Stomach (tissue), 9 donors: ENCODE measurements around the gene WDR93. TPM values are rescaled to one million over a fixed set of nuclear protein-coding genes. Genes with fewer than 3 reads are reported as not detected.
A peak's percentile ranks its signal among the peaks of the same experiment; 100 is the strongest.
"Not testable (repeated sequence)": the region's sequence is repeated elsewhere in the genome, so short reads cannot be mapped to it uniquely, and the experiment has no call there.

Experiments
- DNase-seq, 2 donors: peaks; one replicate each; pipeline versions ENCODE4 v3.0.0 to v3.0.0-alpha.2; 2013 to 2019
- H3K27ac ChIP-seq, 5 donors: fragments of 200-600 bp in 4 of 5; sonication (generic) in 4 of 5; one replicate each; pipeline ENCODE4 v1.5.1; 2013 to 2019; ENCODE audit warnings: mild to moderate bottlenecking in 1 of 5, moderate library complexity in 1 of 5
- H3K27me3 ChIP-seq, 3 donors: fragments of 200-600 bp; sonication (generic); one replicate each; pipeline ENCODE4 v1.5.1; 2017 to 2019; ENCODE audit warnings: mixed run types in 1 of 3
- H3K36me3 ChIP-seq, 4 donors: fragments of 200-600 bp; sonication (generic); 1 replicate in 3 of 4; 2 replicates in 1 of 4; pipeline ENCODE4 v1.5.1; 2016 to 2019
- H3K4me1 ChIP-seq, 4 donors: fragments of 200-600 bp; sonication (generic); one replicate each; pipeline ENCODE4 v1.5.1; 2016 to 2019
- H3K4me3 ChIP-seq, 4 donors: fragments of 200-600 bp; sonication (generic) in 3 of 4; one replicate each; pipeline ENCODE4 v1.5.1; 2016 to 2019; ENCODE audit warnings: mild to moderate bottlenecking in 1 of 4
- H3K9me3 ChIP-seq, 4 donors: fragments of 200-600 bp; sonication (generic); one replicate each; pipeline ENCODE4 v1.5.1; 2016 to 2019
- CTCF ChIP-seq, 7 experiments: fragments of 450-650 bp in 4 of 7; fragments of 200-600 bp in 3 of 7; sonication (generic) in 3 of 7; IDR thresholded peaks; one replicate each; pipeline ENCODE4 v1.5.1; 2016 to 2019; ENCODE audit warnings: antibody characterized with exemption in 7 of 7, control low read depth in 2 of 7, mild to moderate bottlenecking in 1 of 7
- EP300 ChIP-seq: sonication (generic); formaldehyde crosslinking; IDR thresholded peaks from one replicate; pipeline ENCODE4 v1.6.1; 2017; ENCODE audit warnings: antibody characterized with exemption
- POLR2A ChIP-seq, 4 donors: fragments of 450-650 bp; IDR thresholded peaks; one replicate each; pipeline ENCODE4 v1.6.1; 2016; ENCODE audit warnings: antibody characterized with exemption in 4 of 4, control low read depth in 2 of 4, mild to moderate bottlenecking in 1 of 4, moderate library complexity in 1 of 4
- POLR2AphosphoS5 ChIP-seq, 3 donors: sonication (generic); formaldehyde crosslinking; IDR thresholded peaks; one replicate each; pipeline ENCODE4 v1.6.1; 2016; ENCODE audit warnings: antibody characterized with exemption in 3 of 3
- whole genome bisulfite sequencing, 5 donors: extraction: QIAGEN DNeasy Blood & Tissue Kit in 3 of 5; methylation state at CpG; one replicate each; pipeline versions ENCODE4 v1.1.5 to v1.1.7; 2013 to 2018; 5-methylcytosine and 5-hydroxymethylcytosine counted together
- intact Hi-C: fragments of 100-400 bp; cut with DNase I; formaldehyde crosslinking; loops from one replicate; pipeline ENCODE4 v1.15.1; 2023; ENCODE audit warnings: low total_unique reads
- polyA plus RNA-seq, 3 donors: library from polyadenylated mRNA; stranded (reverse); fragments of 200-250 nt; gene quantifications; one replicate each; pipeline ENCODE4 v1.2.3, GENCODE V29; 2013
- total RNA-seq, 5 donors: library from RNA; depleted of rRNA; stranded (reverse); fragments of >200 nt; gene quantifications; one replicate each; pipeline versions ENCODE4 v1.1.0 to v1.2.3, GENCODE V29; 2014 to 2016
- donor health status: healthy with polysubstance abuse.
- donor health status: Bipolar disorder and iron deficiency.
- donor health status: healthy.

Gene WDR93
- total and polyA plus RNA-seq, 8 donors = 0.10 TPM; not detected in 7

DNA sequence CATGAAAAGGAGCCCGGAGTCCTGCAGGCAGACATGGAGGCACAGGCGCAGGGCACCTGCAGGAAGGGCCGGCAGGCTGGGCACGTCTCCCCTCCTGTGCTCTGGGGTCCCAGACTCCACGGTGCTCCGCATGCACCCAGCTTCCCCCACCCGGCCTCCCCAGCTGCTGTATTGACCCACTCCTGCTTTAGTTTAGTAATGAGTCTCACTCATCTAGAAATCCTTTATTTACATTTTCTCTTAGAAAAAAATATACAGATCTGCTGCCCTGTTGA, 94.0 kb downstream of the WDR93 start:
- peak in 1 of 2 donors; percentile 1 for DNase-seq

DNA sequence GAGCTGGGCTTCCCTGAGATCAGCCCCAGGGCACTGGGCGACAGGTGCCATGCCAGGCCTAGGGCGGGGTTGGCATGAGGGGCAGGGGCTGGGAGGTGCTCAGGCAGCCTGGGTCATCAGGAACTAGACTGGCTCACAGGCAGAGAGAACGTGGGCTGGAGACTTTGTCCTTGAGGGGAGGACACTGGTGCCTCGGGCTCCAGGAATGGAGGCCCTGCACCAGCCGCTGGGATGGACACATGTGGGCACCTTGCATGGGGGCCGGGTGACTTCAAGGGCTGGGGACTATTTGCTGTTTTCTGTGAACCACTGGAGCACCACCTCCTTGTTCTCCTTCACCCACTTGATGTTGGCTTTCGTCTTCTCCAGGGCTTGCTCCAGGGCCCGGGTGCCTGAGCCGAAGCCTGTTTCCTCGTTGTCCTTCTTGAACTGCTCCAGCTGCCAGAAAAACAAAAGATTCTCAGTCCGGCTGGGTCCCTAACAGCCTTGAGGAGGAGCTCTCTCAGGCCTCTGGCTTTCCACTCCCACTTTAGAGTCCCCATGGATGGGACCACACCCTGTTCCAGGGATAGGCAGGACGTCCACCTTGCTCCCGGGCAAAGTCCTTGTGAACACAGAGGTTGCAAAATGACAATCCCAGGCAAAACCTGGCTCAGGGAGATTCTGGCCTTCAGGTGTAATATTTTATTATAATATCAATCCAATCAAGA, 94.6 kb downstream of the WDR93 start:
- Histone ChIP-seq H3K27me3 (no peaks in the 10 kb centered on the region), H3K9me3 (peaks cover 0 to 11% (median 5%) of the 10 kb centered on the region in 4 donors), H3K27ac (peak overlapping the region in 2 of 5 donors; percentile 5 to 46), H3K4me3 (no peak overlapping the region), H3K36me3 (peaks cover 0 to 1% (median under 1%) of the 10 kb centered on the region in 4 donors), H3K4me1 (peaks cover 0 to 18% (median 6%) of the 10 kb centered on the region in 4 donors)
- intact Hi-C loops = no loop called here
- 40 to 60% (median 57%) methylated on average over 9 to 13 of the region's 13 CpGs for WGBS, 5 donors
- TF ChIP-seq POLR2A (IDR thresholded peaks at IDR 0.05) (no peak), POLR2AphosphoS5 (IDR thresholded peaks at IDR 0.05) (no peak)
- peak; percentile 50 to 58 for DNase-seq

More for the DNA sequence above, 94.0 kb downstream of the WDR93 start:
- 79 to 89% (median 88%) methylated on average over 7 of the region's 7 CpGs for WGBS, 5 donors
- no peaks in the 10 kb centered on the region for H3K36me3 ChIP-seq
- TF ChIP-seq POLR2A (IDR thresholded peaks at IDR 0.05) (no peak), POLR2AphosphoS5 (IDR thresholded peaks at IDR 0.05) (no peak)
- peaks cover 0 to 18% (median 6%) of the 10 kb centered on the region in 4 donors for H3K4me1 ChIP-seq
- no peak overlapping the region for H3K4me3 ChIP-seq
- H3K27ac ChIP-seq = peak overlapping the region in 1 of 5 donors; percentile 46
- intact Hi-C loops = no loop called here
- peaks cover 0 to 11% (median 5%) of the 10 kb centered on the region in 4 donors for H3K9me3 ChIP-seq
- H3K27me3 ChIP-seq = no peaks in the 10 kb centered on the region

GRCh38 chr15:89785774-89786140, 95.1 kb downstream of the WDR93 start:
- Histone ChIP-seq H3K36me3 (peaks cover 0 to 7% (median 2%) of the 10 kb centered on the region in 4 donors), H3K9me3 (peaks cover 0 to 11% (median 5%) of the 10 kb centered on the region in 4 donors), H3K4me3 (no peak overlapping the region), H3K4me1 (peaks cover 0 to 18% (median 6%) of the 10 kb centered on the region in 4 donors), H3K27ac (no peak overlapping the region), H3K27me3 (no peaks in the 10 kb centered on the region)
- DNase-seq = peak in 1 of 2 donors; percentile 18
- intact Hi-C loops = no loop called here
- no peak for TF ChIP-seq EP300
- TF ChIP-seq POLR2A (IDR thresholded peaks at IDR 0.05) = no peak
- TF ChIP-seq CTCF (IDR thresholded peaks at IDR 0.05) = no peak
- TF ChIP-seq POLR2AphosphoS5 (IDR thresholded peaks at IDR 0.05) = no peak

GRCh38 chr15:89787944-89788343, 97.3 kb downstream of the WDR93 start:
- Histone ChIP-seq H3K27me3 (no peaks in the 10 kb centered on the region), H3K27ac (no peak overlapping the region), H3K4me1 (peaks cover 0 to 14% (median 6%) of the 10 kb centered on the region in 4 donors), H3K36me3 (peaks cover 0 to 15% (median 2%) of the 10 kb centered on the region in 4 donors), H3K4me3 (no peak overlapping the region), H3K9me3 (peaks cover 0 to 11% (median 5%) of the 10 kb centered on the region in 4 donors)
- intact Hi-C loops = no loop called here
- no peak for DNase-seq
- WGBS, 5 donors = 93 to 96% (median 94%) methylated on average over 3 of the region's 3 CpGs
- TF ChIP-seq EP300 = no peak
- no peak for TF ChIP-seq POLR2A (IDR thresholded peaks at IDR 0.05)
- TF ChIP-seq POLR2AphosphoS5 (IDR thresholded peaks at IDR 0.05) = no peak
- TF ChIP-seq CTCF (IDR thresholded peaks at IDR 0.05) = no peak

- Histone ChIP-seq H3K9me3 (peaks cover 0 to 11% (median 5%) of the 10 kb centered on the region in 4 donors), H3K36me3 (peaks cover 0 to 15% (median 2%) of the 10 kb centered on the region in 4 donors)
Observed at GRCh38 chr15:89788585-89788984, 98.0 kb downstream of the WDR93 start.

DNA sequence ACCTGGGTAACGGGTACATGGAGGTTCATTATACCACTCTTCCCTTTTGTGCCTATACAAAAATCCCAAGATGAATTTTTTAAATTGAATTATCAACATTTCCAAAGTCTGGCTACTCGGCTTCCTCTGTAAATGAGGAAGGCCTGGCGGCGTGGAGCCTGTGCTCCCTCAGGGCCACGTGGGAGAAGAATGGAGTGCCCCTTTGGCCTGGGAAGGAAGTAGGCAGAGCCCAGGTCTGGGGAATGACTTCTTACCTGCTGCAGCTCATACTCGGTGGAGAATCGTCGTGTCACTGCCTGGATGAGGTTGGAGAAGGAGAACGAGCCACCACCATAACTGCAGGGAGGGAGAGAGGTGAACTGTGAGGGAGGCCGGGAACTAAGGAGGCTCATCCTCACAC, 99.6 kb downstream of the WDR93 start:
- H3K4me1 ChIP-seq = peaks cover 0 to 14% (median 2%) of the 10 kb centered on the region in 4 donors
- H3K27ac ChIP-seq = no peak overlapping the region
- H3K4me3 ChIP-seq = no peak overlapping the region
- H3K9me3 ChIP-seq = peaks cover 0 to 11% (median 5%) of the 10 kb centered on the region in 4 donors
- peaks cover 0 to 15% (median 2%) of the 10 kb centered on the region in 4 donors for H3K36me3 ChIP-seq
- intact Hi-C loops = no loop called here
- 78 to 86% (median 84%) methylated on average over 10 of the region's 10 CpGs for WGBS, 5 donors
- DNase-seq = peak in 1 of 2 donors; percentile 0
- TF ChIP-seq POLR2A (IDR thresholded peaks at IDR 0.05) (no peak), POLR2AphosphoS5 (IDR thresholded peaks at IDR 0.05) (no peak), EP300 (no peak)
- no peaks in the 10 kb centered on the region for H3K27me3 ChIP-seq

More at GRCh38 chr15:89788585-89788984, 98.0 kb downstream of the WDR93 start:
- H3K27ac ChIP-seq, H3K27me3 ChIP-seq, H3K4me3 ChIP-seq, DNase-seq, intact Hi-C loops: not testable (repeated sequence)
- 96 to 99% (median 97%) methylated on average over 4 of the region's 4 CpGs for WGBS, 5 donors
- peaks cover 0 to 14% (median 6%) of the 10 kb centered on the region in 4 donors for H3K4me1 ChIP-seq
